HCT116 (cell line): ENCODE measurements around the gene CACNA1C. TPM values are rescaled to one million over a fixed set of nuclear protein-coding genes. Genes with fewer than 3 reads are reported as not detected.

ENCODE experiments used
- ATAC-seq: fragments of 200-7000 bp; cut with Tn5 transposase; 2 replicates; pipeline ENCODE4 v1.9.1; 2020; ENCODE audit warnings: mild to moderate bottlenecking, moderate library complexity
- BruUV-seq: library from RNA; stranded (reverse); fragments of 400-500 nt; replicated peaks from 2 replicates; lab custom pipeline; 2021; lab: Mats Ljungman, UMichigan
- CTCF ChIA-PET: fragments of 300-600 bp; sonication (Branson Sonifier 250); formaldehyde crosslinking; loops from one replicate; lab custom pipeline; 2021; ENCODE audit warnings: antibody characterized with exemption; lab: Charles Lee
- POLR2A ChIA-PET: fragments of 300-600, 350-600 bp; sonication (Branson Sonifier 250); formaldehyde crosslinking; loops from one replicate; lab custom pipeline; 2021; ENCODE audit warnings: antibody characterized with exemption; lab: Charles Lee
- RAD21 ChIA-PET, 2 experiments: fragments of 300-600 bp; sonication (Branson Sonifier 250); formaldehyde crosslinking; loops; one replicate each; lab custom pipeline; 2023; ENCODE audit warnings: low total read pairs in 2 of 2; ENCODE audit not compliant: uncharacterized antibody in 2 of 2, unreplicated experiment in 2 of 2, low non-redundant PET in 1 of 2; lab: Charles Lee
- DNase-seq: peaks from one replicate; pipeline ENCODE4 v3.0.0-alpha.2; 2010; ENCODE audit warnings: low read depth, low spot score
- H2AFZ ChIP-seq: fragments of 200-600 bp; shearing (Covaris generic), sonication (generic); 2 replicates; pipeline ENCODE4 v1.6.1; 2017; ENCODE audit warnings: low read depth, mixed run types, mixed read lengths, antibody characterized with exemption, low read length; ENCODE audit not compliant: poor library complexity, severe bottlenecking
- H3K27ac ChIP-seq: 2 replicates; pipeline ENCODE4 v1.5.1; 2012; ENCODE audit warnings: low read depth, low read length
- H3K27me3 ChIP-seq: fragments of 200-600 bp; sonication (generic); 2 replicates; pipeline ENCODE4 v1.6.1; 2016; ENCODE audit warnings: mixed run types, low read length, mixed read lengths; ENCODE audit not compliant: insufficient read depth
- H3K36me3 ChIP-seq, 2 experiments: fragments of 200-500 bp in 1 of 2; fragments of 200-600 bp in 1 of 2; sonication (Bioruptor generic) in 1 of 2; sonication (generic) in 1 of 2; 2 replicates each; pipeline versions ENCODE4 v1.5.1 to v1.6.1; 2014 to 2016; ENCODE audit warnings: low read length in 2 of 2, inconsistent platforms in 1 of 2, mixed read lengths in 1 of 2, mixed run types in 1 of 2; ENCODE audit not compliant: insufficient read depth in 2 of 2, control insufficient read depth in 1 of 2
- H3K4me1 ChIP-seq, 2 experiments: fragments of 200-600 bp in 1 of 2; sonication (generic) in 1 of 2; 2 replicates each; pipeline versions ENCODE4 v1.5.1 to v1.6.1; 2012 to 2017; ENCODE audit warnings: low read length in 2 of 2, inconsistent platforms in 1 of 2, mild to moderate bottlenecking in 1 of 2, mixed read lengths in 1 of 2, mixed run types in 1 of 2, moderate library complexity in 1 of 2; ENCODE audit not compliant: insufficient read depth in 2 of 2, control insufficient read depth in 1 of 2
- H3K4me2 ChIP-seq: fragments of 200-600 bp; sonication (generic); 2 replicates; pipeline ENCODE4 v1.6.1; 2017; ENCODE audit warnings: mixed run types, low read length, mixed read lengths
- H3K4me3 ChIP-seq, 2 experiments: fragments of 200-600 bp in 1 of 2; sonication (generic) in 1 of 2; replicated peaks in 1 of 2; 2 replicates each; pipeline ENCODE4 v1.5.1; 2011 to 2016; ENCODE audit warnings: low read length in 2 of 2, control low read depth in 1 of 2, low read depth in 1 of 2, mild to moderate bottlenecking in 1 of 2, mixed read lengths in 1 of 2, mixed run types in 1 of 2
- H3K79me2 ChIP-seq: fragments of 200-600 bp; sonication (generic); 2 replicates; pipeline ENCODE4 v1.6.1; 2017; ENCODE audit warnings: mild to moderate bottlenecking, mixed run types, low read length, moderate library complexity, mixed read lengths; ENCODE audit not compliant: insufficient read depth
- H3K9ac ChIP-seq: fragments of 200-600 bp; sonication (generic); 2 replicates; pipeline ENCODE4 v1.6.1; 2016; ENCODE audit warnings: low read length, mixed read lengths
- H3K9me2 ChIP-seq: fragments of 200-600 bp; sonication (generic), shearing (Covaris generic); 2 replicates; pipeline ENCODE4 v1.6.1; 2017; ENCODE audit warnings: mixed run types, mild to moderate bottlenecking, moderate library complexity; ENCODE audit not compliant: insufficient read depth
- H3K9me3 ChIP-seq, 2 experiments: fragments of 200-500 bp in 1 of 2; fragments of 200-600 bp in 1 of 2; sonication (Bioruptor generic) in 1 of 2; sonication (generic) in 1 of 2; 2 replicates each; pipeline ENCODE4 v1.6.1; 2014 to 2017; ENCODE audit warnings: low read length in 2 of 2, mixed read lengths in 2 of 2, inconsistent platforms in 1 of 2, low read depth in 1 of 2, mild to moderate bottlenecking in 1 of 2, mixed run types in 1 of 2, moderate library complexity in 1 of 2; ENCODE audit not compliant: control insufficient read depth in 1 of 2, insufficient read depth in 1 of 2
- H4K20me1 ChIP-seq: fragments of 200-600 bp; sonication (generic), shearing (Covaris generic); 2 replicates; pipeline ENCODE4 v1.6.1; 2017; ENCODE audit warnings: mixed run types, mild to moderate bottlenecking, moderate library complexity; ENCODE audit not compliant: insufficient read depth
- EGR1 ChIP-seq: IDR thresholded peaks from 2 replicates; pipeline ENCODE4 v1.6.1; 2012; ENCODE audit warnings: low read depth
- ELF1 ChIP-seq: IDR thresholded peaks from 2 replicates; pipeline ENCODE4 v1.6.1; 2012; ENCODE audit warnings: low read depth, borderline replicate concordance
- EZH2 ChIP-seq: fragments of 200-600 bp; sonication (generic); IDR thresholded peaks from 2 replicates; pipeline ENCODE4 v1.6.1; 2017; ENCODE audit warnings: antibody characterized with exemption, mixed run types
- EZH2phosphoT487 ChIP-seq: fragments of 200-600 bp; IDR thresholded peaks from 2 replicates; pipeline ENCODE4 v1.6.1; 2018; ENCODE audit warnings: antibody characterized with exemption, borderline replicate concordance
- FOSL1 ChIP-seq: IDR thresholded peaks from 2 replicates; pipeline ENCODE4 v1.6.1; 2012; ENCODE audit warnings: low read depth
- POLR2A ChIP-seq: IDR thresholded peaks from 2 replicates; pipeline ENCODE4 v1.7.0; 2011; ENCODE audit warnings: borderline replicate concordance; ENCODE audit not compliant: insufficient read depth, insufficient read length; ENCODE audit errors: extremely low read depth
- RAD21 ChIP-seq: IDR thresholded peaks from 2 replicates; pipeline ENCODE4 v1.6.1; 2012; ENCODE audit warnings: low read depth, mild to moderate bottlenecking
- SIN3A ChIP-seq: IDR thresholded peaks from 2 replicates; pipeline ENCODE4 v1.6.1; 2012; ENCODE audit warnings: low read depth
- SRF ChIP-seq: IDR thresholded peaks from 2 replicates; pipeline ENCODE4 v1.6.1; 2012; ENCODE audit warnings: low read depth
- TCF7L2 ChIP-seq: IDR thresholded peaks from 2 replicates; pipeline ENCODE4 v1.7.0; 2011; ENCODE audit warnings: borderline replicate concordance, inconsistent platforms; ENCODE audit not compliant: insufficient read depth, insufficient read length; ENCODE audit errors: extremely low read depth
- intact Hi-C: fragments of 100-400 bp; cut with micrococcal nuclease; formaldehyde crosslinking; loops from 2 replicates; pipeline ENCODE4 v1.10.0; 2022
- total RNA-seq: library from RNA; stranded (reverse); gene quantifications from one replicate; pipeline ENCODE4 v1.2.1, GENCODE V29; 2021; ENCODE audit not compliant: unreplicated experiment
- TF ChIP-seq, protein P1 (sequence below), 3 experiments: fragments of 200-600 bp in 1 of 3; sonication (generic) in 1 of 3; IDR thresholded peaks in 2 of 3; conservative IDR thresholded peaks in 1 of 3; 2 replicates each; pipeline ENCODE4 v1.5.1; 2012 to 2017; ENCODE audit warnings: low read depth in 2 of 3, low read length in 2 of 3, antibody characterized with exemption in 1 of 3, borderline replicate concordance in 1 of 3, control low read depth in 1 of 3, mild to moderate bottlenecking in 1 of 3, mixed read lengths in 1 of 3, mixed run types in 1 of 3, moderate library complexity in 1 of 3; ENCODE audit not compliant: insufficient read depth in 1 of 3
- TF ChIP-seq, protein P2 (sequence below): IDR thresholded peaks from 2 replicates; pipeline ENCODE4 v1.6.1; 2012
- TF ChIP-seq, protein P3 (sequence below): IDR thresholded peaks from 2 replicates; pipeline ENCODE4 v1.6.1; 2012; ENCODE audit warnings: low read depth

Gene CACNA1C
- total RNA-seq, 1 experiment from 2014 or later, result 0.05 TPM

DNA sequence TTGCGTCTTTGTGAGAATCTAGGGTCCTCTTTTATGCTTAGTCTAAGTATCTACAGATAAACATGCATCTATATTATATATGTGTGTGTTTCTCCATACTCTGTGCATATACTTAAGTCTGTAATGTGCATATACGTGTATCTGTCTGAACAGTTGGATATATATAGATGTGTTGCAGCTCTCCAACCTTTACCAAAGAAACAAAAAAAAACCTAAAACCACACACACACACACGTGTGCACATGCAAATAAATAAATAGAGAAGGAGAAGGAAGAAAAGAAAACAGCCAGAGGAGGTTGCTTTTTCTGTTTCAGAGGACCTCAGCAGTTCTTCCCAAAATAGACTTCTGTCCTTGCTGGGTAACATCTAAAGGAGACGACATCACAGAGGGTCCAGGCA, 244.9 kb downstream of the CACNA1C start:
- Histone ChIP-seq H3K9me3 (no peaks in the 10 kb centered on the region), H4K20me1 (no peaks in the 10 kb centered on the region), H3K27ac (no peak overlapping the region), H3K9ac (no peak overlapping the region), H3K4me2 (no peak overlapping the region), H2AFZ (no peak overlapping the region), H3K36me3 (no peaks in the 10 kb centered on the region), H3K27me3 (peaks cover 4% of the 10 kb centered on the region; the same call in 1 of the 2 replicates), H3K9me2 (no peaks in the 10 kb centered on the region), H3K4me3 (no peak overlapping the region), H3K4me1 (no peaks in the 10 kb centered on the region), H3K79me2 (no peaks in the 10 kb centered on the region)
- ChIA-PET POLR2A (no interaction called here), CTCF (no interaction called here), RAD21 (no interaction called here)
- DNase-seq (no peak), ATAC-seq (no peak)
- intact Hi-C loops, result no loop called here
- TF ChIP-seq, protein P1, sequence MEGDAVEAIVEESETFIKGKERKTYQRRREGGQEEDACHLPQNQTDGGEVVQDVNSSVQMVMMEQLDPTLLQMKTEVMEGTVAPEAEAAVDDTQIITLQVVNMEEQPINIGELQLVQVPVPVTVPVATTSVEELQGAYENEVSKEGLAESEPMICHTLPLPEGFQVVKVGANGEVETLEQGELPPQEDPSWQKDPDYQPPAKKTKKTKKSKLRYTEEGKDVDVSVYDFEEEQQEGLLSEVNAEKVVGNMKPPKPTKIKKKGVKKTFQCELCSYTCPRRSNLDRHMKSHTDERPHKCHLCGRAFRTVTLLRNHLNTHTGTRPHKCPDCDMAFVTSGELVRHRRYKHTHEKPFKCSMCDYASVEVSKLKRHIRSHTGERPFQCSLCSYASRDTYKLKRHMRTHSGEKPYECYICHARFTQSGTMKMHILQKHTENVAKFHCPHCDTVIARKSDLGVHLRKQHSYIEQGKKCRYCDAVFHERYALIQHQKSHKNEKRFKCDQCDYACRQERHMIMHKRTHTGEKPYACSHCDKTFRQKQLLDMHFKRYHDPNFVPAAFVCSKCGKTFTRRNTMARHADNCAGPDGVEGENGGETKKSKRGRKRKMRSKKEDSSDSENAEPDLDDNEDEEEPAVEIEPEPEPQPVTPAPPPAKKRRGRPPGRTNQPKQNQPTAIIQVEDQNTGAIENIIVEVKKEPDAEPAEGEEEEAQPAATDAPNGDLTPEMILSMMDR (IDR thresholded peaks at IDR 0.05 in 2 of 3, conservative IDR thresholded peaks at IDR 0.05 in 1 of 3; ENCODE audit: borderline replicate concordance in 1 of 3, insufficient read depth in 1 of 3, low read depth in 2 of 3, low read length in 2 of 3), result no peak
- BruUV-seq, result no TSS peak

- no TSS peak for BruUV-seq
- ChIA-PET RAD21 (no interaction called here), CTCF (no interaction called here), POLR2A (no interaction called here)
- Histone ChIP-seq H3K36me3 (no peaks in the 10 kb centered on the region), H3K4me2 (no peak overlapping the region), H3K4me1 (no peaks in the 10 kb centered on the region), H3K4me3 (no peak overlapping the region), H4K20me1 (no peaks in the 10 kb centered on the region), H3K9me2 (no peaks in the 10 kb centered on the region), H3K27ac (no peak overlapping the region), H3K9me3 (no peaks in the 10 kb centered on the region), H3K79me2 (no peaks in the 10 kb centered on the region), H3K9ac (no peak overlapping the region), H3K27me3 (peaks cover 4% of the 10 kb centered on the region; the same call in 1 of the 2 replicates), H2AFZ (no peak overlapping the region)
- no peak for ATAC-seq
- no peak for TF ChIP-seq ELF1
- no peak for TF ChIP-seq SRF
- no peak for TF ChIP-seq TCF7L2
- TF ChIP-seq, protein P2, sequence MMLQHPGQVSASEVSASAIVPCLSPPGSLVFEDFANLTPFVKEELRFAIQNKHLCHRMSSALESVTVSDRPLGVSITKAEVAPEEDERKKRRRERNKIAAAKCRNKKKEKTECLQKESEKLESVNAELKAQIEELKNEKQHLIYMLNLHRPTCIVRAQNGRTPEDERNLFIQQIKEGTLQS, result no peak
- TF ChIP-seq SIN3A, result no peak
- no peak for TF ChIP-seq POLR2A
- TF ChIP-seq RAD21, result no peak
- TF ChIP-seq FOSL1, result no peak
- no peak for TF ChIP-seq EGR1
- no peak for TF ChIP-seq EZH2phosphoT487
- TF ChIP-seq EZH2, result no peak
- TF ChIP-seq, protein P3, sequence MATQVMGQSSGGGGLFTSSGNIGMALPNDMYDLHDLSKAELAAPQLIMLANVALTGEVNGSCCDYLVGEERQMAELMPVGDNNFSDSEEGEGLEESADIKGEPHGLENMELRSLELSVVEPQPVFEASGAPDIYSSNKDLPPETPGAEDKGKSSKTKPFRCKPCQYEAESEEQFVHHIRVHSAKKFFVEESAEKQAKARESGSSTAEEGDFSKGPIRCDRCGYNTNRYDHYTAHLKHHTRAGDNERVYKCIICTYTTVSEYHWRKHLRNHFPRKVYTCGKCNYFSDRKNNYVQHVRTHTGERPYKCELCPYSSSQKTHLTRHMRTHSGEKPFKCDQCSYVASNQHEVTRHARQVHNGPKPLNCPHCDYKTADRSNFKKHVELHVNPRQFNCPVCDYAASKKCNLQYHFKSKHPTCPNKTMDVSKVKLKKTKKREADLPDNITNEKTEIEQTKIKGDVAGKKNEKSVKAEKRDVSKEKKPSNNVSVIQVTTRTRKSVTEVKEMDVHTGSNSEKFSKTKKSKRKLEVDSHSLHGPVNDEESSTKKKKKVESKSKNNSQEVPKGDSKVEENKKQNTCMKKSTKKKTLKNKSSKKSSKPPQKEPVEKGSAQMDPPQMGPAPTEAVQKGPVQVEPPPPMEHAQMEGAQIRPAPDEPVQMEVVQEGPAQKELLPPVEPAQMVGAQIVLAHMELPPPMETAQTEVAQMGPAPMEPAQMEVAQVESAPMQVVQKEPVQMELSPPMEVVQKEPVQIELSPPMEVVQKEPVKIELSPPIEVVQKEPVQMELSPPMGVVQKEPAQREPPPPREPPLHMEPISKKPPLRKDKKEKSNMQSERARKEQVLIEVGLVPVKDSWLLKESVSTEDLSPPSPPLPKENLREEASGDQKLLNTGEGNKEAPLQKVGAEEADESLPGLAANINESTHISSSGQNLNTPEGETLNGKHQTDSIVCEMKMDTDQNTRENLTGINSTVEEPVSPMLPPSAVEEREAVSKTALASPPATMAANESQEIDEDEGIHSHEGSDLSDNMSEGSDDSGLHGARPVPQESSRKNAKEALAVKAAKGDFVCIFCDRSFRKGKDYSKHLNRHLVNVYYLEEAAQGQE, result no peak
- intact Hi-C loops, result no loop called here
- DNase-seq, result no peak
Observed at GRCh38 chr12:2298556-2299200, 245.9 kb downstream of the CACNA1C start.
